COLO668 (cell line): Measurements from ENCODE around the gene SH2D2A.

Experiments
- DNase-seq: peaks from one replicate; lab custom pipeline; 2025; ENCODE audit not compliant: unreplicated experiment; lab: John Stamatoyannopoulos, UW

Gene SH2D2A

GRCh38 chr1:156805766-156806511, 10.7 kb downstream of the SH2D2A start:
- DNase-seq = no peak

- DNase-seq = no peak
Measured at GRCh38 chr1:156804572-156805243, 11.9 kb downstream of the SH2D2A start.

- DNase-seq = no peak
Measured at GRCh38 chr1:156804026-156804425, 12.6 kb downstream of the SH2D2A start.

- no peak for DNase-seq
Measured at GRCh38 chr1:156803086-156803851, 13.4 kb downstream of the SH2D2A start.

GRCh38 chr1:156802421-156802935, 14.2 kb downstream of the SH2D2A start:
- DNase-seq = no peak

GRCh38 chr1:156801409-156802121, 15.1 kb downstream of the SH2D2A start:
- no peak for DNase-seq

- peak; percentile 44 for DNase-seq
Measured at GRCh38 chr1:156797212-156797871, 19.3 kb downstream of the SH2D2A start.

GRCh38 chr1:156796340-156797097, 20.1 kb downstream of the SH2D2A start:
- no peak for DNase-seq

- no peak for DNase-seq
Measured at GRCh38 chr1:156795787-156796186, 20.9 kb downstream of the SH2D2A start.

- no peak for DNase-seq
Measured at GRCh38 chr1:156795374-156795733, 21.3 kb downstream of the SH2D2A start.

GRCh38 chr1:156794506-156795373, 21.9 kb downstream of the SH2D2A start:
- DNase-seq = no peak

GRCh38 chr1:156789621-156790318, 26.9 kb downstream of the SH2D2A start:
- no peak for DNase-seq

GRCh38 chr1:156788136-156788535, 28.5 kb downstream of the SH2D2A start:
- no peak for DNase-seq

- no peak for DNase-seq
Measured at GRCh38 chr1:156786640-156787039, 30.0 kb downstream of the SH2D2A start.

GRCh38 chr1:156785458-156785857, 31.2 kb downstream of the SH2D2A start:
- no peak for DNase-seq

GRCh38 chr1:156781585-156782186, 35.0 kb downstream of the SH2D2A start:
- DNase-seq = no peak

GRCh38 chr1:156777573-156777972, 39.1 kb downstream of the SH2D2A start:
- DNase-seq = no peak

GRCh38 chr1:156776942-156777341, 39.7 kb downstream of the SH2D2A start:
- no peak for DNase-seq
